ENCODE data around the gene DRD4.

DRD4 gene

DNA sequence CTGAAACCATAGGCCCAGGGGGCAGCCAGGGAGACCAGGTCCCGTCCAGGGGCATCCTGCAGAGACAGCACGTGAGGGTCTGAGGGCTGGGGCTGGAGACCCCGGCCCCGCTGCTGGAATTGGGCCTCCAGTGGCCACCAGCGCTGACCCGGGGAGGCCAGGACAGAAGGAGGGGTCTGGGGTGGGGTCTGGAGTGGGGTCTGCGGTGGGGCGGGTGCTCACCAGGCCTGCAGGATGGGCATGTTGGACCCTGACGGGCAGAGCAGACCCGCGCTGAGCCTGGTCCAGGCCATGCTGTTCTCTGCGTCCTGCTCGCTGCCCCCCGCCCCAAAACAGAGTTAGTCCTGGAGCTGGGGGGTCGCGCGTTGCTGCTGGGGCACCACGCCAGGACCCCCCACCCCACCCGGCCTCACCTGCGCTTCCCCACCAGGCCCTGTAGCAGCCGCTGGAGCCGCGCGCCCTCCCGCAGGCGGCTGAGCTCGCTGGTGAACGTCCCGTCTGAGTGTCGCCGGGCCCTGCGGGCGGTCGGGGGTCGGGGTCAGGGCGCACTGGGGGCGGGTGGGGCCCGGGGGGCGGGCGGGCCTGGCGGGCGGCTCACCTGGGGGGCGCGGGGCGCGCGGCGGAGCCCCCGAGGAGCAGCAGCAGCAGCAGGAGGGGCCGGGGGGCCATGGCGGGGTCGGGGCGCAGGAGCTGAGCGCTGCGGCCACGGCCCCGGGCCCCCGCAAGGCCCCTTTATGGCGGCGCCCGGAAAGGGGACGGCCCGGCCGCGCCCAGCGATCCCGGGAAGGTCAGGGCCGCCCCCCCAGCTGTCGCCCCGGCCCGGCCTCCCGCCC is 10.4 kb upstream of the DRD4 start, which contains the start of gene SCT:
TSS of gene SCT (minus strand) at position 707 of the 833 bp plus-strand sequence. CDS start at position 669, 38 bp downstream.
- Histone ChIP-seq H2AK5ac (ENCODE audit: low read length) (no peak within 1 kb of the TSS), H4K91ac (ENCODE audit: low read depth, low read length) (peak within 1 kb of the TSS; percentile 18), H3K4me1 (ENCODE audit: control insufficient read depth in 1 of 2, insufficient read depth in 2 of 2, low read length in 2 of 2) (peaks cover 0 to 7% of the 10 kb centered on the region in 2 experiments), H2AFZ (ENCODE audit: insufficient read depth, low read length, poor library complexity) (no peak within 1 kb of the TSS), H3K79me2 (ENCODE audit: control insufficient read depth, insufficient read depth, low read length, poor library complexity) (no peaks in the 10 kb centered on the region), H3K4me2 (ENCODE audit: low read length) (peak within 1 kb of the TSS; percentile 35), H4K12ac (ENCODE audit: low read depth, low read length) (no peak within 1 kb of the TSS), H3K14ac (ENCODE audit: low read length) (no peak within 1 kb of the TSS), H3K36me3 (ENCODE audit: control insufficient read depth in 1 of 2, insufficient read depth in 2 of 2, low read length in 2 of 2) (peaks cover 0 to 2% of the 10 kb centered on the region in 2 experiments), H3K4me3 (ENCODE audit: low read depth, low read length) (no peak within 1 kb of the TSS), H2BK12ac (ENCODE audit: low read length) (no peak within 1 kb of the TSS), H3K9me3 (ENCODE audit: insufficient read depth, low read depth, low read length) (peaks cover 1% of the 10 kb centered on the region), H3K27ac (ENCODE audit: low read depth, low read length) (no peak within 1 kb of the TSS), H2BK120ac (ENCODE audit: insufficient read depth, low read length, poor library complexity) (no peak within 1 kb of the TSS), H3K79me1 (ENCODE audit: low read length) (no peaks in the 10 kb centered on the region), H3K27me3 (ENCODE audit: insufficient read depth, low read length) (peaks cover 5% of the 10 kb centered on the region), H3K4ac (ENCODE audit: low read depth, low read length) (no peak within 1 kb of the TSS), H3K9ac (ENCODE audit: low read length) (no peak within 1 kb of the TSS), H3K23ac (ENCODE audit: low read length) (no peak within 1 kb of the TSS), H4K8ac (ENCODE audit: low read depth, low read length) (peak within 1 kb of the TSS; percentile 23), H3K18ac (ENCODE audit: low read length) (peak within 1 kb of the TSS; percentile 29), H2BK5ac (ENCODE audit: low read depth, low read length, poor library complexity) (no peak within 1 kb of the TSS)
- no CpG with 5 or more reads among the region's 72 CpGs for WGBS (ENCODE audit: extremely low coverage, insufficient coverage, insufficient read length)
- no peak for DNase-seq

- Histone ChIP-seq H3K27ac (ENCODE audit: low read depth, low read length) (no peak overlapping the region), H3K23ac (ENCODE audit: low read length) (no peak overlapping the region), H3K36me3 (ENCODE audit: control insufficient read depth in 1 of 2, insufficient read depth in 2 of 2, low read length in 2 of 2) (peaks cover 0 to 2% of the 10 kb centered on the region in 2 experiments), H2AK5ac (ENCODE audit: low read length) (no peak overlapping the region), H4K91ac (ENCODE audit: low read depth, low read length) (no peak overlapping the region), H3K14ac (ENCODE audit: low read length) (no peak overlapping the region), H2BK5ac (ENCODE audit: low read depth, low read length, poor library complexity) (no peak overlapping the region), H3K9ac (ENCODE audit: low read length) (no peak overlapping the region), H3K4ac (ENCODE audit: low read depth, low read length) (no peak overlapping the region), H3K18ac (ENCODE audit: low read length) (no peak overlapping the region), H3K79me2 (ENCODE audit: control insufficient read depth, insufficient read depth, low read length, poor library complexity) (no peaks in the 10 kb centered on the region), H3K9me3 (ENCODE audit: insufficient read depth, low read depth, low read length) (no peaks in the 10 kb centered on the region), H3K4me3 (ENCODE audit: low read depth, low read length) (no peak overlapping the region), H2BK12ac (ENCODE audit: low read length) (no peak overlapping the region), H4K12ac (ENCODE audit: low read depth, low read length) (no peak overlapping the region), H2BK120ac (ENCODE audit: insufficient read depth, low read length, poor library complexity) (no peak overlapping the region), H3K4me2 (ENCODE audit: low read length) (no peak overlapping the region), H4K8ac (ENCODE audit: low read depth, low read length) (no peak overlapping the region), H2AFZ (ENCODE audit: insufficient read depth, low read length, poor library complexity) (no peak overlapping the region), H3K4me1 (ENCODE audit: control insufficient read depth in 1 of 2, insufficient read depth in 2 of 2, low read length in 2 of 2) (peaks cover 0 to 7% of the 10 kb centered on the region in 2 experiments), H3K79me1 (ENCODE audit: low read length) (no peaks in the 10 kb centered on the region), H3K27me3 (ENCODE audit: insufficient read depth, low read length) (peaks cover 5% of the 10 kb centered on the region)
- DNase-seq = no peak
- no CpG with 5 or more reads among the region's 28 CpGs for WGBS (ENCODE audit: extremely low coverage, insufficient coverage, insufficient read length)
These were observed 9.8 kb upstream of the DRD4 start for GRCh38 chr11:627308-627576.

GRCh38 chr11:628056-628455 is 9.0 kb upstream of the DRD4 start:
- Histone ChIP-seq H3K27ac (ENCODE audit: low read depth, low read length) (no peak overlapping the region), H3K79me2 (ENCODE audit: control insufficient read depth, insufficient read depth, low read length, poor library complexity) (no peaks in the 10 kb centered on the region), H3K18ac (ENCODE audit: low read length) (no peak overlapping the region), H3K36me3 (ENCODE audit: control insufficient read depth in 1 of 2, insufficient read depth in 2 of 2, low read length in 2 of 2) (peaks cover 2% of the 10 kb centered on the region in 2 experiments), H2BK12ac (ENCODE audit: low read length) (no peak overlapping the region), H4K91ac (ENCODE audit: low read depth, low read length) (no peak overlapping the region), H3K9me3 (ENCODE audit: insufficient read depth, low read depth, low read length) (no peaks in the 10 kb centered on the region), H2BK5ac (ENCODE audit: low read depth, low read length, poor library complexity) (no peak overlapping the region), H3K27me3 (ENCODE audit: insufficient read depth, low read length) (peaks cover 5% of the 10 kb centered on the region), H3K9ac (ENCODE audit: low read length) (no peak overlapping the region), H3K79me1 (ENCODE audit: low read length) (no peaks in the 10 kb centered on the region), H2AK5ac (ENCODE audit: low read length) (peak overlapping the region; percentile 7), H2AFZ (ENCODE audit: insufficient read depth, low read length, poor library complexity) (no peak overlapping the region), H3K4me2 (ENCODE audit: low read length) (no peak overlapping the region), H3K4me1 (ENCODE audit: control insufficient read depth in 1 of 2, insufficient read depth in 2 of 2, low read length in 2 of 2) (peaks cover 0 to 7% of the 10 kb centered on the region in 2 experiments), H4K8ac (ENCODE audit: low read depth, low read length) (no peak overlapping the region), H4K12ac (ENCODE audit: low read depth, low read length) (no peak overlapping the region), H2BK120ac (ENCODE audit: insufficient read depth, low read length, poor library complexity) (no peak overlapping the region), H3K4me3 (ENCODE audit: low read depth, low read length) (no peak overlapping the region), H3K14ac (ENCODE audit: low read length) (no peak overlapping the region), H3K4ac (ENCODE audit: low read depth, low read length) (no peak overlapping the region), H3K23ac (ENCODE audit: low read length) (no peak overlapping the region)
- WGBS (ENCODE audit: extremely low coverage, insufficient coverage, insufficient read length) = no CpG with 5 or more reads among the region's 31 CpGs
- no peak for DNase-seq

- no peak overlapping the region for H2BK120ac ChIP-seq (ENCODE audit: insufficient read depth, low read length, poor library complexity)
- no peak overlapping the region for H4K8ac ChIP-seq (ENCODE audit: low read depth, low read length)
- no peak overlapping the region for H3K4me3 ChIP-seq (ENCODE audit: low read depth, low read length)
- no peak overlapping the region for H4K91ac ChIP-seq (ENCODE audit: low read depth, low read length)
- H3K4me2 ChIP-seq (ENCODE audit: low read length) = no peak overlapping the region
- no peak overlapping the region for H2BK12ac ChIP-seq (ENCODE audit: low read length)
- H2AK5ac ChIP-seq (ENCODE audit: low read length) = no peak overlapping the region
- H3K14ac ChIP-seq (ENCODE audit: low read length) = no peak overlapping the region
- H3K9me3 ChIP-seq (ENCODE audit: insufficient read depth, low read depth, low read length) = no peaks in the 10 kb centered on the region
- no peak overlapping the region for H4K12ac ChIP-seq (ENCODE audit: low read depth, low read length)
- no peak overlapping the region for H3K18ac ChIP-seq (ENCODE audit: low read length)
- no peak overlapping the region for H3K23ac ChIP-seq (ENCODE audit: low read length)
- H3K9ac ChIP-seq (ENCODE audit: low read length) = no peak overlapping the region
- peaks cover 2% of the 10 kb centered on the region in 2 experiments for H3K36me3 ChIP-seq (ENCODE audit: control insufficient read depth in 1 of 2, insufficient read depth in 2 of 2, low read length in 2 of 2)
- H3K79me1 ChIP-seq (ENCODE audit: low read length) = no peaks in the 10 kb centered on the region
- H3K4me1 ChIP-seq (ENCODE audit: control insufficient read depth in 1 of 2, insufficient read depth in 2 of 2, low read length in 2 of 2) = peaks cover 0 to 7% of the 10 kb centered on the region in 2 experiments
- H3K27ac ChIP-seq (ENCODE audit: low read depth, low read length) = no peak overlapping the region
- no CpG with 5 or more reads among the region's 10 CpGs for WGBS (ENCODE audit: extremely low coverage, insufficient coverage, insufficient read length)
- H3K79me2 ChIP-seq (ENCODE audit: control insufficient read depth, insufficient read depth, low read length, poor library complexity) = no peaks in the 10 kb centered on the region
- DNase-seq = no peak
- H2AFZ ChIP-seq (ENCODE audit: insufficient read depth, low read length, poor library complexity) = no peak overlapping the region
- H3K4ac ChIP-seq (ENCODE audit: low read depth, low read length) = no peak overlapping the region
- no peak overlapping the region for H2BK5ac ChIP-seq (ENCODE audit: low read depth, low read length, poor library complexity)
- peaks cover 5% of the 10 kb centered on the region for H3K27me3 ChIP-seq (ENCODE audit: insufficient read depth, low read length)
These were observed 7.9 kb upstream of the DRD4 start for GRCh38 chr11:629237-629583.
